Measurements from ENCODE around the gene SPI1.

DNA sequence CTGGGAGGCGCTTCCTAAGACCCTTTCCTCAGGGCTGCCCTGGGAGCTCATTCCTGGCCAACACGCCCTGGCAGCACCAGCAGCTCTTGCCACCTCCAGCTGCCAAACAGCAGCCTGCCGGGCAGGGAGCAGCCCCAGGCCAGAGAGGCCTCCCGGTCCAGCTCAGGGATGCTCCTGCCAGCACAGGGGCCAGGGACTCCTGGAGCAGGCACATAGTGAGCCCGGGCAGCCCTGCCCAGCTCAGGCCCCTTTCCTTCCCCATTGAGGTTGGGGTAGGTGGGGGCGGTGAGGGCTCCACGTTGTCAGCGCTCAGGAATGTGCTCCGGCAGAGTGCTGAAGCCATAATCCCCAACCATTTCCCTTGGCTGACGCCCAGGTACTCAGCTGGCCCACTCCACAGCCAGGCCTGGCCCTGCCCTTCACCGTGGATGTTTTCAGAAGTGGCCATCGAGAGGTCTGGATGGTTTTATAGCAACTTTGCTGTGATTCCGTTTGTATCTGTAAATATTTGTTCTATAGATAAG is 37.7 kb upstream of the SPI1 start:
- TF ChIP-seq CTCF (IDR thresholded peaks at IDR 0.05; ENCODE audit: insufficient read depth, low read depth, low read length), result no peak
- no peak for TF ChIP-seq EZH2 (IDR thresholded peaks at IDR 0.05; ENCODE audit: insufficient read depth, low read length)

Measured in astrocyte (in vitro differentiated cells and primary cell).